ENCODE results near the gene WWP2. TPM values are rescaled to one million over a fixed set of nuclear protein-coding genes. Genes with fewer than 3 reads are reported as not detected.

WWP2 gene
- total and polyA plus RNA-seq, 2 donors (not counting 3 experiments of a cell fraction or from before 2014, with no cell fraction given) = 17.9 to 44.9 TPM

DNA sequence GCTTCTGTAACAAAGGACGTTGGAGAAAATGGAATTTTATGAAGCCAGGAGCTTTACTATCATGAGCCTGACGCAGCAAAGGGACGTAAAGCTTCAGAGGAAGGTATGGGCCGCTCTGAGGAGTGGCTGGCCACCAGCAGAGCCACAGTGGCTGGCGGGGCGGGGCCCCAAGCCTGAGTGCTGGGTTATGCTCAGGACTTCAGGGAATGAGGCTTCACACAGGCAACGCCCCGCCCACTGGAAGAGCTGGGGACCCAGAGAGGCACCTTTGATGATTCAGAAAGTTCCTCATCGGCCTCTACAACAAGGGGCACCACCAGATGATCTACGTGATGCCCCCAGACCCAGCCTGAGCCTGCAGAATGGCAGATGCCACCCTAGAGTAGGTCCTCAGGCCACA, 16.2 kb upstream of the WWP2 start:
- H3K27ac ChIP-seq (ENCODE audit: insufficient read depth, low read depth, low read length) = no peak overlapping the region
- no peak overlapping the region for H3K4me3 ChIP-seq (replicated peaks in 1 of 3; ENCODE audit: insufficient read depth in 1 of 3, low read depth in 1 of 3, low read length in 3 of 3)
- no peaks in the 10 kb centered on the region for H3K9me1 ChIP-seq (replicated peaks; ENCODE audit: control insufficient read depth, extremely low read depth, insufficient read depth, low read length)
- H3K9ac ChIP-seq (replicated peaks; ENCODE audit: extremely low read depth, insufficient read depth, low read length) = no peak overlapping the region
- H3K4me1 ChIP-seq (ENCODE audit: control insufficient read depth, extremely low read depth, insufficient read depth, low read length) = peaks cover 7% of the 10 kb centered on the region
- POLR2A ChIA-PET = no interaction called here
- no peaks in the 10 kb centered on the region for H4K20me1 ChIP-seq (replicated peaks; ENCODE audit: control insufficient read depth, extremely low read depth, insufficient read depth, low read length)
- peaks cover 27 to 36% of the 10 kb centered on the region in 2 experiments for H3K36me3 ChIP-seq (ENCODE audit: control insufficient read depth in 2 of 2, extremely low read depth in 1 of 2, insufficient read depth in 2 of 2, low read length in 2 of 2)
- no peaks in the 10 kb centered on the region for H3K9me3 ChIP-seq (replicated peaks; ENCODE audit: control insufficient read depth, insufficient read depth, low read length)
- TF ChIP-seq, protein P1, sequence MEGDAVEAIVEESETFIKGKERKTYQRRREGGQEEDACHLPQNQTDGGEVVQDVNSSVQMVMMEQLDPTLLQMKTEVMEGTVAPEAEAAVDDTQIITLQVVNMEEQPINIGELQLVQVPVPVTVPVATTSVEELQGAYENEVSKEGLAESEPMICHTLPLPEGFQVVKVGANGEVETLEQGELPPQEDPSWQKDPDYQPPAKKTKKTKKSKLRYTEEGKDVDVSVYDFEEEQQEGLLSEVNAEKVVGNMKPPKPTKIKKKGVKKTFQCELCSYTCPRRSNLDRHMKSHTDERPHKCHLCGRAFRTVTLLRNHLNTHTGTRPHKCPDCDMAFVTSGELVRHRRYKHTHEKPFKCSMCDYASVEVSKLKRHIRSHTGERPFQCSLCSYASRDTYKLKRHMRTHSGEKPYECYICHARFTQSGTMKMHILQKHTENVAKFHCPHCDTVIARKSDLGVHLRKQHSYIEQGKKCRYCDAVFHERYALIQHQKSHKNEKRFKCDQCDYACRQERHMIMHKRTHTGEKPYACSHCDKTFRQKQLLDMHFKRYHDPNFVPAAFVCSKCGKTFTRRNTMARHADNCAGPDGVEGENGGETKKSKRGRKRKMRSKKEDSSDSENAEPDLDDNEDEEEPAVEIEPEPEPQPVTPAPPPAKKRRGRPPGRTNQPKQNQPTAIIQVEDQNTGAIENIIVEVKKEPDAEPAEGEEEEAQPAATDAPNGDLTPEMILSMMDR (IDR thresholded peaks at IDR 0.05; ENCODE audit: extremely low read depth in 1 of 2, insufficient read depth in 1 of 2, low read depth in 1 of 2, low read length in 2 of 2) = no peak
- CTCF ChIA-PET = interaction anchor here (1.0 to 1.4 kb wide), 2 partner anchors 8 to 350 kb away, joined by 3 to 8 read pairs; partner anchors contain the start of gene NOB1
- intact Hi-C loops (cut with micrococcal nuclease) (no loop called here), dilution Hi-C loops (cut with MboI; ENCODE audit: extremely low pct_ligation_motif_present, low sequenced_read_pairs) (no loop called here)
- H3K79me2 ChIP-seq (ENCODE audit: control insufficient read depth, insufficient read depth, low read length) = peaks cover 15% of the 10 kb centered on the region
- H3K4me2 ChIP-seq (ENCODE audit: insufficient read depth, low read length) = no peak overlapping the region
- FAIRE-seq = no peak
- no peak for DNase-seq (ENCODE audit: low read depth, low spot score)
- no peak overlapping the region for H2AFZ ChIP-seq (ENCODE audit: low read depth, low read length)
- H3K27me3 ChIP-seq (ENCODE audit: control insufficient read depth in 2 of 2, insufficient read depth in 2 of 2, low read length in 2 of 2) = no peaks in the 10 kb centered on the region
- no TSS peak for BruUV-seq (replicated peaks)

DNA sequence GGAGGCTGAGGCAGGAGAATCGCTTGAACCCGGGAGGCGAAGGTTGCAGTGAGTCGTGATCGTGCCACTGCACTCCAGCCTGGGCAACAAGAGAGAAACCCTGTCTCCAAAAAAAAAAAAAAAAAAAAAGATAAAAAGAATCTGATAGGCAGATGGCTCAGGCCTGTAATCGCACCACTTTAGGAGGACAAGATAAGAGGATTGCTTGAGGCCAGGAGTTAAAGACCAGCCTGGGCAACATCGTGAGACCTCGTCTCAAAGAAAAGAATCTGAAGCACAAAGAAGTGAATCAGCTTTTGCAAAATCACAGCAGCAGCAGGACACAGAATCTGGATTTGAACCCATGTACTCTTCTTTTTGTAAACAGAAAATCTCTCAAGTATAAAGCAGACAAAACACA, 15.0 kb upstream of the WWP2 start:
- ChIA-PET POLR2A (no interaction called here), CTCF (no interaction called here)
- H3K4me3 ChIP-seq (replicated peaks in 1 of 3; ENCODE audit: insufficient read depth in 1 of 3, low read depth in 1 of 3, low read length in 3 of 3) = no peak overlapping the region
- H3K27me3 ChIP-seq (ENCODE audit: control insufficient read depth in 2 of 2, insufficient read depth in 2 of 2, low read length in 2 of 2) = no peaks in the 10 kb centered on the region
- FAIRE-seq = no peak
- intact Hi-C loops (cut with micrococcal nuclease) (no loop called here), dilution Hi-C loops (cut with MboI; ENCODE audit: extremely low pct_ligation_motif_present, low sequenced_read_pairs) (no loop called here)
- H3K4me1 ChIP-seq (ENCODE audit: control insufficient read depth, extremely low read depth, insufficient read depth, low read length) = no peaks in the 10 kb centered on the region
- H3K9me3 ChIP-seq (replicated peaks; ENCODE audit: control insufficient read depth, insufficient read depth, low read length) = no peaks in the 10 kb centered on the region
- no peak overlapping the region for H2AFZ ChIP-seq (ENCODE audit: low read depth, low read length)
- no peaks in the 10 kb centered on the region for H4K20me1 ChIP-seq (replicated peaks; ENCODE audit: control insufficient read depth, extremely low read depth, insufficient read depth, low read length)
- peaks cover 24% of the 10 kb centered on the region for H3K79me2 ChIP-seq (ENCODE audit: control insufficient read depth, insufficient read depth, low read length)
- H3K4me2 ChIP-seq (ENCODE audit: insufficient read depth, low read length) = no peak overlapping the region
- H3K36me3 ChIP-seq (ENCODE audit: control insufficient read depth in 2 of 2, extremely low read depth in 1 of 2, insufficient read depth in 2 of 2, low read length in 2 of 2) = peaks cover 29 to 35% of the 10 kb centered on the region in 2 experiments
- no peak for TF ChIP-seq JUN (IDR thresholded peaks at IDR 0.05; ENCODE audit: borderline replicate concordance, insufficient read depth, insufficient read length, low read depth)
- no peak for TF ChIP-seq POLR2AphosphoS5 (IDR thresholded peaks at IDR 0.05; ENCODE audit: insufficient read depth, low read depth, low read length)
- no peak for TF ChIP-seq FOS (IDR thresholded peaks at IDR 0.05; ENCODE audit: borderline replicate concordance, insufficient read depth, low read length)
- no peak for TF ChIP-seq EZH2 (IDR thresholded peaks at IDR 0.05; ENCODE audit: borderline replicate concordance, low read depth, low read length, severe bottlenecking)
- TF ChIP-seq, protein P2, sequence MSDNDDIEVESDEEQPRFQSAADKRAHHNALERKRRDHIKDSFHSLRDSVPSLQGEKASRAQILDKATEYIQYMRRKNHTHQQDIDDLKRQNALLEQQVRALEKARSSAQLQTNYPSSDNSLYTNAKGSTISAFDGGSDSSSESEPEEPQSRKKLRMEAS (IDR thresholded peaks at IDR 0.05; ENCODE audit: insufficient read depth, insufficient read length) = no peak
- no peak for TF ChIP-seq POLR2A (IDR thresholded peaks at IDR 0.05; ENCODE audit: low read depth, low read length)
- TF ChIP-seq, protein P1 (IDR thresholded peaks at IDR 0.05; ENCODE audit: extremely low read depth in 1 of 2, insufficient read depth in 1 of 2, low read depth in 1 of 2, low read length in 2 of 2) = no peak
- TF ChIP-seq GATA2 (IDR thresholded peaks at IDR 0.05; ENCODE audit: insufficient read depth, insufficient read length, low read depth, low read length) = no peak
- TF ChIP-seq MYC (IDR thresholded peaks at IDR 0.05; ENCODE audit: low read depth, low read length) = no peak
- H3K9ac ChIP-seq (replicated peaks; ENCODE audit: extremely low read depth, insufficient read depth, low read length) = no peak overlapping the region
- DNase-seq (ENCODE audit: low read depth, low spot score) = no peak
- no peaks in the 10 kb centered on the region for H3K9me1 ChIP-seq (replicated peaks; ENCODE audit: control insufficient read depth, extremely low read depth, insufficient read depth, low read length)
- no peak overlapping the region for H3K27ac ChIP-seq (ENCODE audit: insufficient read depth, low read depth, low read length)
- no TSS peak for BruUV-seq (replicated peaks)

Data from endothelial cell of umbilical vein (primary cell).